Activated naive CD4-positive, alpha-beta T cell treated with Interleukin-2 at 50 U/mL for 16 hours (primary cell): Measurements from ENCODE around the gene EEFSEC.

Experiments used
- DNase-seq: peaks from one replicate; pipeline ENCODE4 v3.0.0-alpha.2; 2020

The EEFSEC gene

DNA sequence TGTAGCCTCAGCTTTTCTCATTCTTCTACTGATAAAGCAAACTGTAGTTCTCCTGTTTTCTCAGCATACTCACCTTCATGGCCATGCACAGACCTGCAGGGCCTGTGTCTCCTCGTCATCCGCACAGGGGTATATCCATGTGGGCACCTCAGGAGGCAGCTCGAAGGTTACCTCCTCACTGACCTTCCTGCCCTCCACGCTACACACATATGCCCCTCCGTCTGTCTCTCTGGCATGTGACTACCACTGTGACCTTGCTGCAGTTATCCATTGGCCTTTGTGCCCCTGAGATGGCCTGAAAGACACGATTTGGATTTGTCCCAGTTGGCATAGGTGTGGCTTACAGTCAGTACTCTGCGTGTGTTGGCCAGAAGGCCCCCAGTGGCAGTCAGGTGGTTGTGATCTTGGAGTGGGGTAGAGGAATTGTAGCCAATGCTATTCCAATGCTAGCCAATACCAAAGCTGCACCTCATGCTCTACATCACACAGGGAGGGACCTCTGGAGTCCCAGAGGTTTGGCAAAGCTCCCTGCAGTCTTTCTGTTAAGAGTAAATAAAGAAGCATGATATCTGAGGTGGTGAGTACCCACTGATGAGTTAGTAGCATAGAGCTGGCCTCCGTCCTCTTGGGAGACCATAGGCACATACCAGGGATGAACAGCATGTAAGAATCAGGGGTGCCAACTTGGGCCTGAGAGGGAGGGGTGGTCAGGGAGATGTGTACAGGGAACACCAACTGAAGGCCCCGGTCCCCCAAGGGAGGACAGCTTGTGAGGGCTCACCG is 143.4 kb downstream of the EEFSEC start:
- no peak for DNase-seq

DNA sequence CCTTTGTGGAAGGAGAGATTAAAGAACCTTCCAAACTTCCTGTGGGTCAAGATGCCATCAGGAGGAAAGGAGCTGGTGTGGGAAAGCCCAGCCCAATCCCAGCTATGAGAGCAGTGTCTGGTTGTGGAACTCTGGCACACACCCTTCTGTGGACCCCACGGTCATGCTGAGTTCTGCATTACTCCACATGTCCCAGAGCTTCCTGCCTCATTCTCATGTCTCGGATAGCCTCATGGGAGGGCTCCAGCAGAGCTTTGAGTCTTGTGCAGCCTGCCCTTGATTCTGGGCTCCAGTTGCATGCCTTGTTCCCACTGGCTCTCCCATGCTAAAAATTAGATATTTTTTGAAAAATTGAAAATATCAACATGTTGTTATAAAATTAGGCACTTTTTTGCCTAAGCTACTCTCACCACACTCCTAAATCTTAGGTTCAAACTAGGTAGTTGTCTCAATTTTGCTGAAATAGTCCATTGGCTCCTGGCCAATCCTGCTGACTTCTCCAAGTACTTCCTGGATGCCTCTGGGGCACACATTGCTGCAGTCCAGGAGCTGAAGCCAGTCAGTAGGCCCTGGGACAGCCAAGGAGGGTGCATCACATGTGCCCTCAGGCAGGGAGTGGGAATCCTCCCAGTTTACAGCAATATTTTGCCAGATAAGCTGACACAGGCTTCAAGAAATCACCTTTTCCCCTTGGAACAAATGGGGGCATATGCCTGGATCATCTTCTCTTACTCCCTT is 144.3 kb downstream of the EEFSEC start:
- no peak for DNase-seq

DNA sequence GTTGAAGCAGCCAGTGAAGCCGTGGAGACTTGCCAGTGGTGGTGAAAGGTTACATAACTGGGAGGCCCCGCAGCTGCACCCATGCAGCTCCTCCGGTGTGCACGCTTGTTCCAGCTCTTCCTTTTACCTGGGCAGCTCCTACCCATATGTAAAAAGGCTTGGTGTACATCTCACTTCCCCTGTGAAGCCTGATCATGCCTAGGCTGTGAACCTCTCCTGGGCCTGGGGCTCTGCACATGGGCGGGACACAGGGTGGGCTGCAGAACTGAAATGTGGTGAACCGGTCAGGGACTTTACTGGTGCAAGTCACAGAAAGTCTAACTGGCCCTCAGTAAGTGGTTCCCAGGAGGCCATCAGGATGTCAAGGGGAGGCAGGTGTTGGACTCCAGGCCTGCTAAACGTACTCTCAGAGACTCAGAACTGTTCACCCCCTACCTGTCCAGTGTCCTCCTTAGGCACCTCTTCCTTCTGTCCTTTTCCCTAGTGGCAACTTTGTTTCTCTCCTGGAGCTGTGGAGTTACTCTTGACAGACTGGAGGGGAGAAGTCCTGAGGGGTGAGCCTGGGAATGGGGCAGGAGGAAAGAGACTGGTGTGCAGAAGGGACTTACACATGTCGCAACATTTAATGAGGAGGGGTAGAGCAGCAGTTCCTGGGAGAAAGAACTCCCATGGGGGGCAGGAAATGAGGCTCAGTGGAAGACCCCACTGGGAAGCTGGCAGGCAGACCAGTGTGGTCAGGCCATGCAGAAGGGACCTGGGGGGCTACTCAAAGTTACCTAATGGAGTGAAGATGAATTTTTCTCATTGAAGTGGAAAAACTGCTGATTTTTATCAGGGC is 148.1 kb downstream of the EEFSEC start:
- no peak for DNase-seq

DNA sequence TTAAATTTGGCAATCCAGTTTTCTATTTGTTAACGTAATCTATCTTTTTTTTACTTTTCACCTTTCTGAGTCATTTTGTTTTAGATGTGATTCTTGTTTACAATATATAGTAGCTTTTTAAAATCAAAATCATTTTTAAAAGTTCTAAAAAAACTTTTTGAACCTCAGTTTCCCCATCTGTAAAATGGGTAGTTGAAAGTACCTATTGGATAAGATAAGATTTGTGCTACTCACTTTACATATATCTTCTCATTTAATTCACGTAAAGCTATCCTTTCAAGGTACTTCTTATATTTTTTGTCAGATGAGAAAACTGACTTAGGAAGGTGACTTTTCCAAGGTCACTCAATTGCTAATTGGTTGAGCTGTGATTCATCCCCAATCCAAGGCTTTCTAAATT is 153.2 kb downstream of the EEFSEC start:
- no peak for DNase-seq

DNA sequence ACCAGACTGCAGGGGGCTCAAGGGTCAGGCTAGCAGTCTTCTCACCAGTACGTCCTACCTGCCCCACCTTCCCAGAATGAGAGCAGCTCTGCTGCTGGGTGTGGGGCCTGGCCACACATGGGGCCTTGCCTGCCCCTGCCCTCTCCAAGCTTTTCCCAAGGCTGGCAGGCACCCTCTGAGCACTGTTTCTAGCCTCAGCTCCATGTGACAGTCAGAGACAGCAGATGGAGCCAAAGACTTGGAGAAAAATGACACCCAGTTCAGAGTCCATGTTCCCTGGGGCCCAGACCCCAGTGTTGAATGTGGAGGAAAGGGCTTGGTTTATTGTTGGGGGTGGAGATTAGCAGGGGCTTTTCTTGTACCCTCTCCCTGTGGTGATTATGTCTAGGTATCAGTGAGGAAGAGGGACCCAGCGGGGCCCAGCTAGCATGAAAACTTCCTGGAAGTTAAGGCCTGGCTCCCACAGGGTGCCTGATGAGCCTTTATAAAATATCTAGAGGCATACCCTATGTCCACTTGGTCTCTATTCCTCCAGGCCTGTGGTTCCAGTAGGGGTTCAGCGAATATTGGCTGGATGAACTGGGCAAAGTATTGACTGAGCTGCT is 153.8 kb downstream of the EEFSEC start:
- DNase-seq, result no peak

DNA sequence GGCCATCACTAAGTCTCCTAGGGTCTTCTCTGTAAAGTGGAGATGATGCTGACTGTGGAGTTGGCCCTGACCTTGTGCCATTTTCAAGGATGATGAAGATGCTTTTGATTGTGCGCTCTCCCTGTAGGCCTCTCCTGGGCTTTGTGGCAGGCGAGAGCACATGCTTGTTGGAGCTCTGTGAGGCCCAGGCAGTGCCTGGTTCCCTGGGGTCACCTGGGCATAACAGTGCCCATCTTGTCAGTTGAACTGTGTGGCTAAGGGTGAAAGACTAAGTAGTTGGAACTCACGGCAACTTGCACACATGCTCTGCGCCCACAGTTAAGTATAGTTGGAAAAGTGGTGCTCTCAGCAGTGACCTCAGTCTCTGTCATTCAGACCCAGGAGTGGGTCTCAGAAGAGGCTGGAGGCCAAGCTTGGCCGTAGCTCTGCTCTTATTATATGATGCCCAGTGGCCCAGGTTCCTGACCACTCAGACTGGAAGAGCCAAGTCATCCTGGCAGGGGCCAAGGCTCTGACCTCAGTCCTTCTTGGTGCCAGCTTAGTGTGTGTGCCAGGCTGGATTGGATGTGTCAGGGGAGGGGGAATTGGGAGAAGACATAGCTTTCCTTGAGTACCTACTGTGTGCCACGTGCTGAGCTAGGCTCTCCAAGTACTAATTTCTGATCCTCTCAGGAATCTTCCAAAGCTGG is 154.6 kb downstream of the EEFSEC start:
- DNase-seq, result no peak

DNA sequence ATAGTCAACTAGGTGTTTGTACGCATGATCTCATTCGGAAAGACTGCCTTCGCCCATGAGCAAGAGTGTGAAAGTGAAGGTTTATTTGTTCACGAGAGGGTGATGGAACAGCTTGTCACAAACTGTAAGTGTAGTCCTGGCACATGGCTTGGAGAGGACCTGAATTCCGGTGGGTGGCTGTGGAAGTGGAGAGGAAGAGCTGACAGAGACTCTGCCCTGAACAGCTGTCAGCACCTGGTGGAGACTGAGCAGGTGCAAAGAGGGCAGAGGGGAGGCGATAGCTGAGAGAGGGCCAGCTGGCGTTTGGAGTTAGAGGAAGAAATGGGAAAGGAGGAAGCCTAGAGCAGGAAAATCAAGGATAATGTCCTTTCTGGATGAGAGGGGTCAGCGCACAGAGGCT is 155.7 kb downstream of the EEFSEC start:
- no peak for DNase-seq

DNA sequence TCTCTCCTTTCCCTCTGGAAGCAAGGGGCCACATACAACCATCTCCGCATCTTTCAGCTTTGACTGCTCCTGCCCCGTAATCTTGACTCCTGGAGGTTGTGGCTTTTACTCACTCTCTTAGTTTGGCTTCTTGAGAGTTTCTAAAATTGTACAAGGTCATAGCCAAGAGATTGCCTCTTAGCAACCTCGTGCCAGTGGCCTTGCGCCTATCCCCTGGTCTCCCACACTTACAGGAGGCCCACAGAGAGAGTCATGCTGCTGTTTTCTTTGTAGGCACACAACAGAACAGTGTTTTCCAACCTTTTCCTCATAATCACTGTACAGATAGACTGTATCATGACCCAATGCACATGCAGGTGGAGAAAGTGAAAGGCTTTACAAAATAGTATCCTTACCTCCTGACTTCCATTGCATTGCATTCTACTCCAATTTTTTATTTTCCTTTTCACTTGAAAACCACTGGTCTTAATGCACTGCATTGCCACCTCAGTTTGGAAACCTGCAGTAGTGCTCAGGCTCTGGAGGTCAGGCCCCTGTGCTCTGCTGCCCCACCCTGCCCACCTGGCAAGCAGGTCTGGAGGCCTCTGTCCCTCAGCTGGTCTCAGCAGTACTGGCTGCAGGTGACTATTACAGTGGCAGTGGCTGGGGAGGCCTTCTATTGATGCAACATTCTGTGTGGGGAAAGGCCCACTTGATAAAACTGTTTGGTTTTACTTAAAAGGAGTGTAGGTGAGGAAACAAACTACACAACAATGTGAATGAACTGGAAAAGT is 157.2 kb downstream of the EEFSEC start:
- DNase-seq, result no peak

DNA sequence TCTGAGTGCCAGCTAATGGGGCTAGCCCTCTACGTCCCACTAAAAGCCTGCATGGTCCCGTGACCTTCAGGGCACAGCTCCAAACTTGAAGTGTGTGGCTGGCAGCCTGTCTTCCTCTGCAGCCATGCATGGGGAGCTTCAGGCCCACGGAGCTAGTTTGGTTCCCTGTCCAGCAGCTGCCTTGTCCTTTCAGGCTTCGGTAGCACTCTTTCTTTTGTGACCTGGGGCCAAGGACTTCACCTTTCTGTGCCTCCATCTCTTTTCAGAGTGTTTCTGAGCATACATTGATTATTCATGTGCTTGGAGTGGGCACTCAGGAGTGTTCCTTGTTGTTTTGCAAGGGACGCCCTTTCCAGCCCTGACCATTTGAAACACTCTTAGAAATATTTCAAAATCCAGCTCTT is 158.2 kb downstream of the EEFSEC start:
- DNase-seq, result no peak

DNA sequence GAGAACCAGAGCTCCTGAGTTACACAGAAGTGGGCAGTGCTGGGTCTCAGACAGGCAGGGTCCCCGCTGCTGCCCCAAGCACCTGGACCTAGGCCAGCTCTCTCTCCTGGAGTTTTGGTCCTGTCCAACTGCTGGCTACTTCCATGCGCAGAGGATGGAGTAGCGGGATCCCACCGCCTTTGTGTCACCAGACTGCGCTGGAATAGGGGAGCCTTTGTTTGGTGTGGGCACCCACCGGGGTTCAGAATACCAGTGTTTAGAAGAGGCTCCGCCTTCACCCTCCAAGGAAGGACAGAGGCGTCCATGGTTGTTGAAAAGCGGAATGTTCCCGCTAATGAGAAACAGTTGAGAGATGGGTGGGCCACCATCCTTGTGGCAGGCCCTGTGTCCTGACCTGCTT is 159.0 kb downstream of the EEFSEC start:
- DNase-seq, result no peak

DNA sequence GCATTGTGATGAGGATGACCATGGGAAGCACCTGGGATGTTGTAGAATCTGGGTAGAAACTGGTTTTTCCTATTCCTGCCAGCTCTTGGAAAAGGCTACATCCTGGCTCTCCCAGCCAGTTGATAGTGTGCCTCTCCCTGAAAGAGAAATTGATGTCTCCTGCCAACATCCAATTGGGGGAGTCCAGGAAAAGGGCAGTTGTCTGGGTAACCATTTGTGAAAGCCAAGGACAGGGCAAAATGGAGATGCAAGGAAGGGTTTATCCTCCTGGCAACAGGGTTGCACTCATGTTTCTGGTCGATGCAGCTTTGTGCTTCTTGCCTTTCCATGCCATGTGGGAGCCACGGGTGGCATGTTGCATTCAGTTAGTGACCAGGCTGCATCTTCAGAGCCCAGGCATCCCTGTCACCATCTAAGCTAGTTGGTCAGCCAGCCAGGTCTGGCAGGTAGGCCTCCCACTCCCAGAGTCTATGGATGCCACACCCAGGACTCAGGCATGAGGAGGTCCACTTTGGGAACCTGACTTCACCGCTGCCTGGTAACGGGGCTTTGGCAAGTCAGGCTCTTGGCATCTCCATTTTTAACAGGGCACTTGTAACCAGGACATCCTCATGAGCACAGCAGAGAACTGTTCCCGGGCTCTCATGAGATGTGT is 159.9 kb downstream of the EEFSEC start:
- no peak for DNase-seq

DNA sequence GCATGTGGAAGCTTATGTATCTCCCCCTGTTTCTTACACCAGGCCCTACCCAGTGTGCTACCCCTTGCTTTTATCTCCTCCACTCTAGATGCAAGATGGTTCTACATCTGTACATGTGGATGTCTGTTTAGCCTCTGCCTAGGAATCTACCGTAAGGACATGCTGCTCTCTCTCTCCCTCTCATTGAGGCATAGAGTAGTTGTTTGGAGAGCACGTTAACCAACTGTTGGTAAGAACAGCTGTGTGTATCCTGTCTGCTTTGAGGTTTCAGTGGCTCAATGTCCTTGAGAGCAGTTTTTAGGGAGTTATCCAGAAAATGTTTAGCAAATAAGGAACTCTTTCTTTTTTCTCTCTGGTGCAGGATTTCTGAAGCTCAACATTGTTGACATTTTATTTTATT is 160.7 kb downstream of the EEFSEC start:
- DNase-seq, result no peak

DNA sequence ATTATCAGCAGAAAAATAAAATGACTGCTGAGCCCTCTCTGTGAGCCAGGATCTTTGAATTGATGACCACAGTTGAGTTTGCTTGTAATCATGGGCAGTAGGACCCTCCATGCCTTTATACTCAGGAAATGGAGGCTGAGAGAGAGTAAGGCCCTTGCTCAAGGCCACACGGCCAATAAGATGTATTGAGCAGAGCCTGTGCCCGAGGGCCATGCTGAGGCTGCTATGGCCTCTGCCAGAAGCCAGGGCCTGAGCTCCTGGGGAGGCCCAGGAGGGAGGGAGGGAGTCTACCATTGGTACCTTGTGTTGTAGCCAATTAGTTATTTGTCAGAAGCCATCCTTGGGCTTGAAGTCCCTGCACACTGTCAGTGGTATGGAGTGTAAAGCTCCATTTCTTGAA is 162.0 kb downstream of the EEFSEC start:
- no peak for DNase-seq

DNA sequence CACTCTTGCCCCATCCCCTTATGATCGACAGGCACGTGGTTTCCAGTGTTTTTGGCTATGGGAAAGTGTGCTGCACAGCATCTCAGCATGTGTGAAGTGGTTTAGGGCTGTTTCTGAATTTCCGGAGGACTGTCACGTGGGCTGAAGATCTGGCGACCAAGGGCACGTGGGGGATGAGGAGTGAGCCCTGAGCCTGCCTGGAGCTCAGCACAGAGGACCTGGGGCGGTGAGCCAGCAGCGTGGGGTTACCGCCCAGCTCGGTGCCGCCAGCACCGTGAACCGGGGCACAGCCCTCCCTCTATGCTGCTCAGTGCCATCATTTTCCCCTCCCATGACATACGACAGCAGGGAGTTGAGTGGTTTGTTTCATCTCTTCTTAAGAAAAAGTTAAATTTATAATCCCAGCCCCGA is 163.2 kb downstream of the EEFSEC start:
- peak; percentile 50 for DNase-seq

DNA sequence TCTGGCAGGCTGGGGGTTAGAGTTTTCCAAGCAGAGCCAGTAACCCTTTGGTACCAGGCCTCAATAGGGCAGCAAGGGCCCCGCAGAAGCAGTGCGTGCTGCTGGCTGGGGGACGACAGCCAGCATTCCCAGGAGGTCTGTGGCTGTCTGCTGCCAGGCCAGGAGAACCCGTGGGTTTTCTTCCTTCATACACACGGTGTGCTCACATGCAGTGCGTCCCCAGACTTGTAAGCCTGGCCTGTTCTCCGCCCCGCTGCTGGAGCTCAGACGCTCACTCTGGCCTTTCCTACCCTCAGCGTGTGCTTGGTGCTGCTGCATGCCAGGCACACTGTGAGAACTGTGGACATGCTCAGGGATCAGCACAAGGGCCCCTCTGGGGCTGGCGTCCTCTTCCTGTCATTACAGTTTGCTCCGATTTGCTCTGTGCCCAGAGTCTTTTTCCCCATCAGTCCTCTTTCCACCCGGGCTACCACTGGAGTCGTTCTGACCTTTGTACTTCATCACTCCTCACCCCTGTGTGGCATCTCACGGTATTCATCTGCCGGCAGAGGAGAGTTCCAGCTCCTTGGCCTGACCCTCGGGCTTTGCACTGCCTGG is 163.9 kb downstream of the EEFSEC start:
- DNase-seq, result no peak

DNA sequence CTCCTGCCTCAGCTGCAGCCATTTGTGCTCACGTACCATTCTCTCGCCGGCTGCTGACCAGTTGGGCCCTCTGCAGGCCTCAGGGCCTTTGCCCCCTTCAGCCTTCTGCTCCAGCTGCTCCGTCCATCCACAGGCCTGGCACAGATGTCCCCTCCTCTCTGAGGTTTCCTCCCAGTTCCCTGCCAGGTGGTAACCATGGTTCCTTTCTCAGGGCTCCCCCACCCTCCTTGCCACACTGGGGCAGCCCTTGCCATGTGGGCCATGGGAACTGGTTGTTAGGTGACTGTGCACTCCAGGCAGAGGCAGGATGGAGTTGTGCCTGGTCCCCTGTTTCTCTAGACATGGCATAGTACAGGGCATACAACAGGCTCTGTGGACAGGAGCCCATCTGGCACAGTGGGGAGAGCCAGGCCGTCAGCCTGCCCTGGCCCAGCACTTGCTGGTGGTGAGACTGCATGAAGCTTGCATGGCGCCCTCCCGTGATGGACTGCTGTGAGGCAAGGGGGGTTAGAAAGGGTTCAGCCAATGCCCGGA is 164.5 kb downstream of the EEFSEC start:
- DNase-seq, result no peak

DNA sequence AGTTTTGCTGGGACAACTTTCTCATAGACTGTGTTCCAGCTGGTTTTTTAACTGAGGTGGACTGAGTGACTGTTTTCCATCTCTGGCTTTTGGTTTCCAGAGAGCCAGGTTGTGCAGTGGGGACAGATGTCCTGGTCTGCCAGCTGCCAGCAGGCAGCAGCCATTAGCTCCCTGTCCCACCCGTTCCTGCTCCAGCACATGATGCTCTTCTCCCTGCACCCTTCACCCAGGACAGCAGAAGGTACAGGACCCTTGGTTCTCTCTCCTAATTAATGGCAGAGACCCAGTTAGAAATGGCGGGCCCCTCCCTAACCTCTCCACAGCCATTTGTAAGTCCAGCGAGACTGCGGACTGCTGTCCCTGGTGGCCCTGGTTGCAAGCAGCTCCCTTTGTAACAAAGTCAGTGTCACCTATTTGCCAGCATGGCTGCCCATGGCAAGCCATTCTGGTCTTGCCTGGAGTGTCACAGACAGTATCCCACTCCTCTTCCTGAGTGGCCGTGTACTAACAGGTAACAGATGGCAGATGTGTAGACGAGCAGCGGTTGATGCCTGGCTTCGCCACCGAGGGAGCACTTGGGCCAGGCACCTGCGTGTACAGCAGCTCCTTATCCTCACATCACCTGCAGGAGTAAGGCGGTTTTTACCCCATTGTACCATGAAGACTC is 165.1 kb downstream of the EEFSEC start:
- DNase-seq, result no peak

DNA sequence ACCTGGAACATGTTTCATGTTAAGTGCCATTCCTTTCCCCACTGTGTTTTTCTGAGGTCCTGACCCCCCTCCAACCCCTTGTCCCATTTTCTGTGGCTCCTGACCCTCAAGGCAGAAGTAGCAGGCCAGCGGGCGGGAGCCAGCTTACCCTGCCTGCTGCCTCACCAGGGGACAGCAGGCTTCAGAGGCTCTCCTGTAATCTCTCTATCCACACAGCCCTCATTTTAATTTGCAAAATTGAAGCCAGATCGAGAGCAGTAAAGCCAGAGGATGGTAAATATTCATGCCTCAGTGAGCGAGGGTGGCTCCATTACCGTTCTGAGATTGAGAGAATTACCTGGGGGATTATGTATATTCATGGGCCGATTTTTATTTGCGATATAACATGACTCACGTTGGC is 165.8 kb downstream of the EEFSEC start:
- no peak for DNase-seq

DNA sequence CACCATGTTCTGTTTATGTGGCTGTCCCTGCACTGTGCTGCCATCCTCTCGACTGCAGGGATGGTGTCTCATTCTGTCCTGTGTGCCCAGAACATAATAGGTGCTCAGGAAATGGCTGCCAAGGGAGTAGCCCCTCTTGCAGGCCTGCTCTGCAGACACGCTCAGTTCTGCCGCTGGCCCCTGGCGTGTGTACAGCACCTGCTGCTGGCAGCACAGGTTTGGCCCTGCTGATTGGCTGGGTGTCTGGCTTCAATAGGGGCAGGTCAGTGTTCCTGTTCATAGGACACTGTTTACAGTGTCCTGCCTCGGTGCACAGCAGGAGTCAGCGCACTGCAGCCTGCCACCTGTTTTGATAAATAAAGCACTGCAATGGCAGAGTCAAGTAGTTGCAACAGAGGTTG is 166.5 kb downstream of the EEFSEC start:
- DNase-seq, result no peak
